BE2C (cell line): ENCODE measurements around the gene KRIT1.

ENCODE experiments used
- DNase-seq: peaks from one replicate; pipeline ENCODE4 v3.0.0-alpha.2; 2020
- H3K27me3 ChIP-seq: fragments of 250-450 bp; sonication (Bioruptor Pico); 2 replicates; pipeline ENCODE4 v1.5.1; 2020; ENCODE audit warnings: mild to moderate bottlenecking
- H3K36me3 ChIP-seq: fragments of 250-450 bp; sonication (Bioruptor Pico); 2 replicates; pipeline ENCODE4 v1.5.1; 2020; ENCODE audit warnings: mild to moderate bottlenecking
- H3K4me1 ChIP-seq: fragments of 250-450 bp; sonication (Bioruptor Pico); 2 replicates; pipeline ENCODE4 v1.5.1; 2020
- H3K4me3 ChIP-seq: 2 replicates; pipeline ENCODE4 v1.5.1; 2011; ENCODE audit warnings: low read depth, low read length
- H3K9me3 ChIP-seq: fragments of 250-450 bp; sonication (Bioruptor Pico); 2 replicates; pipeline ENCODE4 v1.5.1; 2020
- CTCF ChIP-seq: IDR thresholded peaks from 2 replicates; pipeline ENCODE4 v1.5.1; 2012; ENCODE audit warnings: mild to moderate bottlenecking, low read depth, low read length

KRIT1 gene

GRCh38 chr7:92149736-92150239 lies 95.9 kb downstream of the KRIT1 start:
- no peaks in the 10 kb centered on the region for H3K4me1 ChIP-seq
- no peak for TF ChIP-seq CTCF
- H3K36me3 ChIP-seq = no peaks in the 10 kb centered on the region
- no peaks in the 10 kb centered on the region for H3K9me3 ChIP-seq
- no peaks in the 10 kb centered on the region for H3K27me3 ChIP-seq
- H3K4me3 ChIP-seq = no peak overlapping the region
- DNase-seq = no peak
